Mucosa of descending colon (tissue), 3 donors: ENCODE data around the gene TAMALIN. TPM values are rescaled to one million over a fixed set of nuclear protein-coding genes. Genes with fewer than 3 reads are reported as not detected.

Experiments used
- ATAC-seq: fragments of 200-7000 bp; cut with Tn5 transposase; one replicate; pipeline ENCODE4 v1.9.1; 2020; ENCODE audit warnings: mild to moderate bottlenecking, moderate library complexity
- DNase-seq, 3 donors: peaks; one replicate each; pipeline ENCODE4 v3.0.0-alpha.2; 2020
- H3K36me3 ChIP-seq: fragments of 200-600 bp; one replicate; pipeline ENCODE4 v1.8.0; 2021; ENCODE audit warnings: low read depth, mild to moderate bottlenecking
- H3K4me1 ChIP-seq: fragments of 200-600 bp; one replicate; pipeline ENCODE4 v1.8.0; 2021; ENCODE audit warnings: low read depth, mild to moderate bottlenecking
- H3K4me3 ChIP-seq: fragments of 200-600 bp; one replicate; pipeline ENCODE4 v1.8.0; 2021; ENCODE audit warnings: mild to moderate bottlenecking
- H3K9me3 ChIP-seq: fragments of 200-600 bp; one replicate; pipeline ENCODE4 v1.8.0; 2021; ENCODE audit warnings: mild to moderate bottlenecking
- CTCF ChIP-seq: fragments of 200-600 bp; IDR thresholded peaks from one replicate; pipeline ENCODE4 v1.8.0; 2022; ENCODE audit warnings: antibody characterized with exemption, mild to moderate bottlenecking
- intact Hi-C, 2 donors: fragments of 100-400 bp; cut with DNase I in 1 of 2; cut with micrococcal nuclease in 1 of 2; formaldehyde crosslinking; loops; one replicate each; pipeline versions ENCODE4 v1.11.0 to v1.11.1; 2022; cut with DNase I, micrococcal nuclease
- total RNA-seq, 3 donors: library from RNA; stranded (reverse); fragmentation: NEBNext Ultra II Directional in 2 of 3; extraction: Animal tissue kit (Norgen Biotek cat#: 25700) in 2 of 3; gene quantifications; one replicate each; pipeline versions ENCODE4 v1.2.1 to v1.2.4, GENCODE V29; 2021 to 2023
- donor health status: DM: no; HTN: no; CAD: no; lungs with moderate emphysema.
- donor health status: DM: no; HTN: no; CAD: no.
- donor health status: DM: no; HTN: yes; CAD: no.

The TAMALIN gene
- total RNA-seq, 3 donors from 2014 or later = 9.4 to 19.6 (median 13.8) TPM

- Histone ChIP-seq H3K36me3 (peaks cover 3% of the 10 kb centered on the region), H3K9me3 (no peaks in the 10 kb centered on the region), H3K4me3 (no peak overlapping the region), H3K4me1 (no peaks in the 10 kb centered on the region)
- DNase-seq (peak; percentile 68 to 72 (median 69)), ATAC-seq (peak; percentile 96)
- intact Hi-C loops = loop anchor here in 1 of 2 donors (5.0 kb wide), 1 partner anchor 53 kb away; no protein-coding TSS in a partner anchor
- peak; percentile 96 for TF ChIP-seq CTCF
Measured at GRCh38 chr12:51980051-51980808, 26.5 kb upstream of the TAMALIN start.

- no peak for TF ChIP-seq CTCF
- ATAC-seq (no peak), DNase-seq (no peak)
- Histone ChIP-seq H3K9me3 (no peaks in the 10 kb centered on the region), H3K4me3 (no peak overlapping the region), H3K36me3 (peaks cover 8% of the 10 kb centered on the region), H3K4me1 (no peaks in the 10 kb centered on the region)
- intact Hi-C loops = loop anchor here in 1 of 2 donors (5.0 kb wide), 1 partner anchor 53 kb away; no protein-coding TSS in a partner anchor
Measured at GRCh38 chr12:51980809-51981127, 26.0 kb upstream of the TAMALIN start.

GRCh38 chr12:51984657-51985056 is 22.1 kb upstream of the TAMALIN start:
- ATAC-seq = no peak

DNA sequence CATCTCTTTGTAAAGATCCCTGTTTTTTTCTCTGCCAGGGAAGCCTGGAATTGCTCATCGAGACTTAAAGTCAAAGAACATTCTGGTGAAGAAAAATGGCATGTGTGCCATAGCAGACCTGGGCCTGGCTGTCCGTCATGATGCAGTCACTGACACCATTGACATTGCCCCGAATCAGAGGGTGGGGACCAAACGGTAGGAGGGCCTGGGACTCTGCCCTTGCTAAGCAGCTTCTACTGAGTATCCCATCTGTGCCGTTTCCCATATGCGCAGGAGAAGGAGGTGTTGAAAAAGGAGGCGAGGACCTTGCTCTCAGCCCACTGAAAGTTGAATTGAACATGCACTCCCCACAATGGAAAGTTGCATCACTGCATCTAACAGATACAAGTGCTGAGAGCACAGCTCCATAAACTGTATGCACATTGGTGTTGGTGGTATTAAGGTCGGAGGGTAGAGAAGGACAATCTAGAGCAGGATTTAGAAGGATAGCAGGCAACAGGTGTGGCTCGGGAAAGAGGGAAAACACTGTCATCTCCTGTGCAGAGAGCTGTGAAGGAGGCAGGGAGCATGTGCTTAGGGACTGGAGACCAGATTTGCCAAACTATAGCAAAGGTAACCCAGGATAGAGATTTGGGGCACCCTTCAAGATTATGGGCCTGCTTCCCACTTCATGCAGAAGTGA is 21.5 kb upstream of the TAMALIN start:
- ATAC-seq (no peak), DNase-seq (no peak)
- intact Hi-C loops = no loop called here
- no peak for TF ChIP-seq CTCF
- H3K4me3 ChIP-seq = no peak overlapping the region
- H3K9me3 ChIP-seq = no peaks in the 10 kb centered on the region
- H3K36me3 ChIP-seq = peaks cover 13% of the 10 kb centered on the region
- H3K4me1 ChIP-seq = no peaks in the 10 kb centered on the region

More at GRCh38 chr12:51984657-51985056, 22.1 kb upstream of the TAMALIN start:
- Histone ChIP-seq H3K9me3 (no peaks in the 10 kb centered on the region), H3K4me1 (no peaks in the 10 kb centered on the region), H3K4me3 (no peak overlapping the region), H3K36me3 (peaks cover 13% of the 10 kb centered on the region)
- intact Hi-C loops = loop anchor here in 1 of 2 donors (5.0 kb wide), 1 partner anchor 57 kb away; no protein-coding TSS in a partner anchor
- DNase-seq = no peak
- TF ChIP-seq CTCF = no peak

DNA sequence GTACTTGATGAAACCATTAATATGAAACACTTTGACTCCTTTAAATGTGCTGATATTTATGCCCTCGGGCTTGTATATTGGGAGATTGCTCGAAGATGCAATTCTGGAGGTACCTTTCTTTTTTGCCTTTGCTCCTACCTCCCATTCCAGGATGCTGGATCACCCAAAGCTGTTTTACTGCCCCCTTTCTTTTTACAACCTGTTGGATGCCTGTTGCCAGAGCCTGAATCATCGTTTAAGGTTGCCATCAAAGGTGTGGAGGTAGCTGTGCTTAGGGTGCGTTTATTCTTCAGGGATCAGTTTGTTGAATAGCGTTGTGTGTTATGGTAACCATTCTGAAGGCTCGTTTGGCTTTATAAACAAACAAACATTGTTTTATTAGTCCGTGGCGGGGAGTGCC is 19.9 kb upstream of the TAMALIN start:
- H3K36me3 ChIP-seq = peaks cover 13% of the 10 kb centered on the region
- H3K4me3 ChIP-seq = no peak overlapping the region
- no peaks in the 10 kb centered on the region for H3K4me1 ChIP-seq
- DNase-seq = no peak
- no peak for TF ChIP-seq CTCF
- no peak for ATAC-seq
- intact Hi-C loops = no loop called here
- no peaks in the 10 kb centered on the region for H3K9me3 ChIP-seq
